NCI-H1048 (cell line): ENCODE data around the gene VKORC1L1.
"Not testable (repeated sequence)": the region's sequence is repeated elsewhere in the genome, so short reads cannot be mapped to it uniquely, and the experiment has no call there.

ENCODE experiments used
- DNase-seq: peaks from one replicate; lab custom pipeline; 2025; lab: John Stamatoyannopoulos, UW

VKORC1L1 gene

GRCh38 chr7:65978891-65979582 lies 106.2 kb downstream of the VKORC1L1 start:
- DNase-seq: no peak

GRCh38 chr7:65979583-65980477 lies 107.0 kb downstream of the VKORC1L1 start:
- no peak for DNase-seq

- no peak for DNase-seq
These were observed 107.8 kb downstream of the VKORC1L1 start for GRCh38 chr7:65980478-65981250.

GRCh38 chr7:65981965-65982792 lies 109.3 kb downstream of the VKORC1L1 start, which contains the start of gene GUSB:
Gene GUSB (minus strand): TSS chr7:65982213. CDS start chr7:65982183, 30 bp downstream.
- peak; percentile 80 for DNase-seq

- DNase-seq: no peak
These were observed 111.2 kb downstream of the VKORC1L1 start for GRCh38 chr7:65983965-65984658.

- no peak for DNase-seq
These were observed 115.2 kb downstream of the VKORC1L1 start for GRCh38 chr7:65988084-65988483.

GRCh38 chr7:65988503-65988902 lies 115.6 kb downstream of the VKORC1L1 start:
- DNase-seq: not testable (repeated sequence)

GRCh38 chr7:65989694-65990080 lies 116.8 kb downstream of the VKORC1L1 start:
- no peak for DNase-seq

GRCh38 chr7:65991829-65992228 lies 119.0 kb downstream of the VKORC1L1 start:
- not testable (repeated sequence) for DNase-seq

- DNase-seq: no peak
These were observed 119.7 kb downstream of the VKORC1L1 start for GRCh38 chr7:65992526-65992925.

- not testable (repeated sequence) for DNase-seq
These were observed 122.1 kb downstream of the VKORC1L1 start for GRCh38 chr7:65994984-65995383.

- DNase-seq: not testable (repeated sequence)
These were observed 128.0 kb downstream of the VKORC1L1 start for GRCh38 chr7:66000823-66001417.

- not testable (repeated sequence) for DNase-seq
These were observed 132.3 kb downstream of the VKORC1L1 start for GRCh38 chr7:66005115-66005671.

GRCh38 chr7:66007232-66007631 lies 134.4 kb downstream of the VKORC1L1 start:
- DNase-seq: no peak
